ENCODE measurements around the gene ENPP6. TPM values are rescaled to one million over a fixed set of nuclear protein-coding genes. Genes with fewer than 3 reads are reported as not detected.

The ENPP6 gene
- total and polyA plus RNA-seq, 2 donors (not counting 3 experiments of a cell fraction or from before 2014, with no cell fraction given), result not detected

DNA sequence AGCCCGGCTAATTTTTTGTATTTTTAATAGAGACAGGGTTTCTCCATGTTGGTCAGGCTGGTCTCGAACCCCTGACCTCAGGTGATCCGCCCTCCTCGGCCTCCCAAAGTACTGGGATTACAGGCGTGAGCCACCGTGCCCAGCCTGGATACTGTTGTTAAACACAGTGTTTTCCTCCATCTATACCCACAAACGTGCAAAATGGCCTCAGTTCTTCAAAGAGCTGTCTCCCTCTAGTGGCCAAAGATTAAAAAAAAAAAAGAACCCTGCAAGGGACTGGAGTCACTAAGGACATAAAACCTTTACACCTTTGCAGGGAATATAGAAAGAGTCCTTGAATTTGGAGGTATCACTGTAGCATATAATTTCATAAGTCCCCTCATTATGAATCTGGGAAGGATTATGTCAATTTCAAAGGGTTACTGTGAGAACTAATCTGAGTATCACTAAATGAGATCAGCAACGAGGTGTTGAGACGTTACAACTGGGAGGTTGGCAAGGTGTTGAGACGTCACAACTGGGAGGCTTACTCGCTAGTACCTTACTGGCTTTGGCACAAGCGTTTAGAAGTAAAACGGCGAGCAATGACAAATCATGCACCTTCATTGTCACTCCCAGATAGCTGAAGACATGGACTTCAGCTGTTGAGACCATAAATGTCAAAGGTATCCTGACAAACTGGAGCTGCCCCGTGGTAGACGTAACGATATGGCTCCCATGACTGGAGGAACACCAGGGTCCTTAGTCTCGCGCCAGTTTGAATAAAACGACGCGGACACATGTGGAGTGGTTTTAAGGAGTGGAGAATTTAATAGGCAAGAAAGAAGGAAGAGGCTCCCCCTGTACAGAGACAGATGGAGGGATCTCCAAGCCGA lies 33.4 kb upstream of the ENPP6 start:
- peak; percentile 49 for DNase-seq (ENCODE audit: low read depth, low spot score)
- no peak for TF ChIP-seq POLR2A (IDR thresholded peaks at IDR 0.05; ENCODE audit: low read depth, low read length)
- TF ChIP-seq FOS (IDR thresholded peaks at IDR 0.05; ENCODE audit: borderline replicate concordance, insufficient read depth, low read length), result no peak
- no peak for TF ChIP-seq EZH2 (IDR thresholded peaks at IDR 0.05; ENCODE audit: borderline replicate concordance, low read depth, low read length, severe bottlenecking)
- TF ChIP-seq, protein P1, sequence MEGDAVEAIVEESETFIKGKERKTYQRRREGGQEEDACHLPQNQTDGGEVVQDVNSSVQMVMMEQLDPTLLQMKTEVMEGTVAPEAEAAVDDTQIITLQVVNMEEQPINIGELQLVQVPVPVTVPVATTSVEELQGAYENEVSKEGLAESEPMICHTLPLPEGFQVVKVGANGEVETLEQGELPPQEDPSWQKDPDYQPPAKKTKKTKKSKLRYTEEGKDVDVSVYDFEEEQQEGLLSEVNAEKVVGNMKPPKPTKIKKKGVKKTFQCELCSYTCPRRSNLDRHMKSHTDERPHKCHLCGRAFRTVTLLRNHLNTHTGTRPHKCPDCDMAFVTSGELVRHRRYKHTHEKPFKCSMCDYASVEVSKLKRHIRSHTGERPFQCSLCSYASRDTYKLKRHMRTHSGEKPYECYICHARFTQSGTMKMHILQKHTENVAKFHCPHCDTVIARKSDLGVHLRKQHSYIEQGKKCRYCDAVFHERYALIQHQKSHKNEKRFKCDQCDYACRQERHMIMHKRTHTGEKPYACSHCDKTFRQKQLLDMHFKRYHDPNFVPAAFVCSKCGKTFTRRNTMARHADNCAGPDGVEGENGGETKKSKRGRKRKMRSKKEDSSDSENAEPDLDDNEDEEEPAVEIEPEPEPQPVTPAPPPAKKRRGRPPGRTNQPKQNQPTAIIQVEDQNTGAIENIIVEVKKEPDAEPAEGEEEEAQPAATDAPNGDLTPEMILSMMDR (IDR thresholded peaks at IDR 0.05; ENCODE audit: extremely low read depth in 1 of 2, insufficient read depth in 1 of 2, low read depth in 1 of 2, low read length in 2 of 2), result peak; percentile 47 to 49
- BruUV-seq (replicated peaks), result no TSS peak

More for the DNA sequence above, 33.4 kb upstream of the ENPP6 start:
- Histone ChIP-seq H3K4me2 (ENCODE audit: insufficient read depth, low read length) (no peak overlapping the region), H3K9me3 (replicated peaks; ENCODE audit: control insufficient read depth, insufficient read depth, low read length) (no peaks in the 10 kb centered on the region), H3K9ac (replicated peaks; ENCODE audit: extremely low read depth, insufficient read depth, low read length) (no peak overlapping the region), H3K36me3 (ENCODE audit: control insufficient read depth in 2 of 2, extremely low read depth in 1 of 2, insufficient read depth in 2 of 2, low read length in 2 of 2) (no peaks in the 10 kb centered on the region), H3K4me3 (replicated peaks in 1 of 3; ENCODE audit: insufficient read depth in 1 of 3, low read depth in 1 of 3, low read length in 3 of 3) (no peak overlapping the region), H3K9me1 (replicated peaks; ENCODE audit: control insufficient read depth, extremely low read depth, insufficient read depth, low read length) (no peaks in the 10 kb centered on the region), H3K27ac (ENCODE audit: insufficient read depth, low read depth, low read length) (no peak overlapping the region), H3K4me1 (ENCODE audit: control insufficient read depth, extremely low read depth, insufficient read depth, low read length) (no peaks in the 10 kb centered on the region), H2AFZ (ENCODE audit: low read depth, low read length) (no peak overlapping the region), H4K20me1 (replicated peaks; ENCODE audit: control insufficient read depth, extremely low read depth, insufficient read depth, low read length) (no peaks in the 10 kb centered on the region), H3K79me2 (ENCODE audit: control insufficient read depth, insufficient read depth, low read length) (no peaks in the 10 kb centered on the region), H3K27me3 (ENCODE audit: control insufficient read depth in 2 of 2, insufficient read depth in 2 of 2, low read length in 2 of 2) (peaks cover 0 to 3% of the 10 kb centered on the region in 2 experiments)
- intact Hi-C loops (cut with micrococcal nuclease) (loop anchor here (1.0 kb wide), 1 partner anchor 411 kb away; no protein-coding TSS in a partner anchor), dilution Hi-C loops (cut with MboI; ENCODE audit: extremely low pct_ligation_motif_present, low sequenced_read_pairs) (no loop called here)
- ChIA-PET POLR2A (no interaction called here), CTCF (interaction anchor here (0.5 to 4.1 kb wide), 27 partner anchors 10 to 845 kb away, joined by 3 to 39 read pairs (median 3); no protein-coding TSS in a partner anchor)
- FAIRE-seq, result peak; percentile 47

Measured in endothelial cell of umbilical vein (primary cell).